Mucosa of descending colon (tissue), 3 donors: ENCODE data around the gene ELP2. TPM values are rescaled to one million over a fixed set of nuclear protein-coding genes. Genes with fewer than 3 reads are reported as not detected.

Experiments used
- ATAC-seq: fragments of 200-7000 bp; cut with Tn5 transposase; one replicate; pipeline ENCODE4 v1.9.1; 2020; ENCODE audit warnings: mild to moderate bottlenecking, moderate library complexity
- DNase-seq, 3 donors: peaks; one replicate each; pipeline ENCODE4 v3.0.0-alpha.2; 2020
- H3K36me3 ChIP-seq: fragments of 200-600 bp; one replicate; pipeline ENCODE4 v1.8.0; 2021; ENCODE audit warnings: low read depth, mild to moderate bottlenecking
- H3K4me1 ChIP-seq: fragments of 200-600 bp; one replicate; pipeline ENCODE4 v1.8.0; 2021; ENCODE audit warnings: low read depth, mild to moderate bottlenecking
- H3K4me3 ChIP-seq: fragments of 200-600 bp; one replicate; pipeline ENCODE4 v1.8.0; 2021; ENCODE audit warnings: mild to moderate bottlenecking
- H3K9me3 ChIP-seq: fragments of 200-600 bp; one replicate; pipeline ENCODE4 v1.8.0; 2021; ENCODE audit warnings: mild to moderate bottlenecking
- intact Hi-C, 2 donors: fragments of 100-400 bp; cut with DNase I in 1 of 2; cut with micrococcal nuclease in 1 of 2; formaldehyde crosslinking; loops; one replicate each; pipeline versions ENCODE4 v1.11.0 to v1.11.1; 2022; cut with DNase I, micrococcal nuclease
- total RNA-seq, 3 donors: library from RNA; stranded (reverse); fragmentation: NEBNext Ultra II Directional in 2 of 3; extraction: Animal tissue kit (Norgen Biotek cat#: 25700) in 2 of 3; gene quantifications; one replicate each; pipeline versions ENCODE4 v1.2.1 to v1.2.4, GENCODE V29; 2021 to 2023
- TF ChIP-seq, protein P1 (sequence below): fragments of 200-600 bp; IDR thresholded peaks from one replicate; pipeline ENCODE4 v1.8.0; 2022; ENCODE audit warnings: antibody characterized with exemption, mild to moderate bottlenecking
- donor health status: DM: no; HTN: no; CAD: no; lungs with moderate emphysema.
- donor health status: DM: no; HTN: no; CAD: no.
- donor health status: DM: no; HTN: yes; CAD: no.

Gene ELP2
- total RNA-seq, 3 donors from 2014 or later: 45.4 to 62.9 (median 55.4) TPM

- DNase-seq (no peak), ATAC-seq (no peak)
- H3K4me3 ChIP-seq: no peak overlapping the region
- H3K36me3 ChIP-seq: no peaks in the 10 kb centered on the region
- H3K9me3 ChIP-seq: no peaks in the 10 kb centered on the region
- intact Hi-C loops: no loop called here
- TF ChIP-seq, protein P1, sequence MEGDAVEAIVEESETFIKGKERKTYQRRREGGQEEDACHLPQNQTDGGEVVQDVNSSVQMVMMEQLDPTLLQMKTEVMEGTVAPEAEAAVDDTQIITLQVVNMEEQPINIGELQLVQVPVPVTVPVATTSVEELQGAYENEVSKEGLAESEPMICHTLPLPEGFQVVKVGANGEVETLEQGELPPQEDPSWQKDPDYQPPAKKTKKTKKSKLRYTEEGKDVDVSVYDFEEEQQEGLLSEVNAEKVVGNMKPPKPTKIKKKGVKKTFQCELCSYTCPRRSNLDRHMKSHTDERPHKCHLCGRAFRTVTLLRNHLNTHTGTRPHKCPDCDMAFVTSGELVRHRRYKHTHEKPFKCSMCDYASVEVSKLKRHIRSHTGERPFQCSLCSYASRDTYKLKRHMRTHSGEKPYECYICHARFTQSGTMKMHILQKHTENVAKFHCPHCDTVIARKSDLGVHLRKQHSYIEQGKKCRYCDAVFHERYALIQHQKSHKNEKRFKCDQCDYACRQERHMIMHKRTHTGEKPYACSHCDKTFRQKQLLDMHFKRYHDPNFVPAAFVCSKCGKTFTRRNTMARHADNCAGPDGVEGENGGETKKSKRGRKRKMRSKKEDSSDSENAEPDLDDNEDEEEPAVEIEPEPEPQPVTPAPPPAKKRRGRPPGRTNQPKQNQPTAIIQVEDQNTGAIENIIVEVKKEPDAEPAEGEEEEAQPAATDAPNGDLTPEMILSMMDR: no peak
- no peaks in the 10 kb centered on the region for H3K4me1 ChIP-seq
These were observed 67.9 kb downstream of the ELP2 start for GRCh38 chr18:36197511-36198166.

DNA sequence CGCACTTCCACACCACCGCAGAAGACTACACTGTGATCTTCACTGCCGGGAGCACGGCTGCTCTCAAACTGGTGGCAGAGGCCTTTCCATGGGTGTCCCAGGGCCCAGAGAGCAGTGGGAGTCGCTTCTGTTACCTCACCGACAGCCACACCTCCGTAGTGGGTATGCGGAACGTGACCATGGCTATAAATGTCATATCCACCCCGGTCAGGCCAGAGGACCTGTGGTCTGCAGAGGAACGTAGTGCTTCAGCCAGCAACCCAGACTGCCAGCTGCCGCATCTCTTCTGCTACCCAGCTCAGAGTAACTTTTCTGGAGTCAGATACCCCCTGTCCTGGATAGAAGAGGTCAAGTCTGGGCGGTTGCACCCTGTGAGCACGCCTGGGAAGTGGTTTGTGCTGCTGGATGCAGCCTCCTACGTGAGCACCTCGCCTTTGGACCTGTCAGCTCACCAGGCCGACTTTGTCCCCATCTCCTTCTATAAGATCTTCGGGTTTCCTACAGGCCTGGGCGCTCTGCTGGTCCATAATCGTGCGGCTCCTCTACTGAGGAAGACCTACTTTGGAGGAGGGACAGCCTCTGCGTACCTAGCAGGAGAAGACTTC lies 70.1 kb downstream of the ELP2 start:
- H3K9me3 ChIP-seq: no peaks in the 10 kb centered on the region
- no peaks in the 10 kb centered on the region for H3K4me1 ChIP-seq
- TF ChIP-seq, protein P1: no peak
- no peaks in the 10 kb centered on the region for H3K36me3 ChIP-seq
- no peak for DNase-seq
- H3K4me3 ChIP-seq: no peak overlapping the region
- intact Hi-C loops: no loop called here
- no peak for ATAC-seq

- DNase-seq (no peak), ATAC-seq (no peak)
- Histone ChIP-seq H3K36me3 (no peaks in the 10 kb centered on the region), H3K9me3 (no peaks in the 10 kb centered on the region), H3K4me3 (no peak overlapping the region), H3K4me1 (no peaks in the 10 kb centered on the region)
- intact Hi-C loops: no loop called here
- TF ChIP-seq, protein P1: no peak
These were observed 70.7 kb downstream of the ELP2 start for GRCh38 chr18:36200354-36200771.

DNA sequence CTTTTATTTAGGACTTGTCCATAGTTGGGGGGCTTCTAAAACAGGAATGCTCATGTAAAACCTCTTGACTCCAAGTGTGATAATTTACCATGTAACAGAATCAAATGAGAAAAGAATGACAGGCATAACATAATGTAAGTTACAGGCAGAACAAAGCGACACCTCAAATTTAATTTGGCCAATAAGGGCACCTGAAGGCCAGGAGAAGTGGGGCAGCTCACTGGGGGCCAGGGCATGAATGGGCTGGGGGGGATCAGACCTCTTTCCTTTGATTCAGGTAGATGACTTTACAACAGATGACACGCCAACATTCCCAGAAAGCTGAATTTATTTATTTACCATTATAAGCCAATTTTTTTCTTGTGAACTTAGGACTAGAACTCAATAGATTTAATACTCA lies 72.1 kb downstream of the ELP2 start:
- DNase-seq (no peak), ATAC-seq (no peak)
- H3K36me3 ChIP-seq: no peaks in the 10 kb centered on the region
- no peaks in the 10 kb centered on the region for H3K4me1 ChIP-seq
- H3K4me3 ChIP-seq: no peak overlapping the region
- TF ChIP-seq, protein P1: no peak
- intact Hi-C loops: no loop called here
- H3K9me3 ChIP-seq: no peaks in the 10 kb centered on the region

- Histone ChIP-seq H3K4me1 (no peaks in the 10 kb centered on the region), H3K9me3 (no peaks in the 10 kb centered on the region), H3K4me3 (no peak overlapping the region), H3K36me3 (no peaks in the 10 kb centered on the region)
- DNase-seq (no peak), ATAC-seq (no peak)
- TF ChIP-seq, protein P1: no peak
- intact Hi-C loops: no loop called here
These were observed 73.7 kb downstream of the ELP2 start for GRCh38 chr18:36203360-36203895.
